SU-DHL-6 (cell line): ENCODE results near the gene SDK1.

Experiments used
- H2AFZ ChIP-seq: fragments of 200-600 bp; sonication (generic); 2 replicates; pipeline ENCODE4 v1.6.1; 2014; ENCODE audit warnings: low read depth, mild to moderate bottlenecking, moderate library complexity, mixed read lengths, antibody characterized with exemption, low read length; ENCODE audit not compliant: severe bottlenecking
- H3F3A ChIP-seq: fragments of 200-600 bp; shearing (Covaris generic); 2 replicates; pipeline ENCODE4 v1.6.0; 2016; ENCODE audit warnings: antibody characterized with exemption, mild to moderate bottlenecking; ENCODE audit not compliant: insufficient read depth
- H3K27ac ChIP-seq: fragments of 200-600 bp; sonication (generic); 2 replicates; pipeline ENCODE4 v1.5.1; 2016; ENCODE audit warnings: low read depth, mild to moderate bottlenecking, low read length, moderate library complexity, mixed read lengths
- H3K27me3 ChIP-seq: fragments of 200-600 bp; sonication (generic), shearing (Covaris generic); 2 replicates; pipeline ENCODE4 v1.6.0; 2014; ENCODE audit warnings: mild to moderate bottlenecking, low read length
- H3K36me3 ChIP-seq: fragments of 200-600 bp; sonication (generic); 2 replicates; pipeline ENCODE4 v1.6.1; 2014; ENCODE audit warnings: mild to moderate bottlenecking, low read length, mixed read lengths
- H3K4me2 ChIP-seq: fragments of 300-600, 200-600 bp; shearing (Covaris generic), sonication (generic); 2 replicates; pipeline ENCODE4 v1.6.0; 2014; ENCODE audit warnings: low read length, low read depth, mild to moderate bottlenecking; ENCODE audit not compliant: poor library complexity, severe bottlenecking
- H3K4me3 ChIP-seq: fragments of 200-600 bp; sonication (generic); 2 replicates; pipeline ENCODE4 v1.5.1; 2014; ENCODE audit warnings: antibody characterized with exemption, low read length, mild to moderate bottlenecking, mixed read lengths; ENCODE audit not compliant: insufficient read depth, poor library complexity, severe bottlenecking
- H3K79me2 ChIP-seq: fragments of 200-600 bp; sonication (generic); 2 replicates; pipeline ENCODE4 v1.6.1; 2014; ENCODE audit warnings: mild to moderate bottlenecking, low read length, moderate library complexity; ENCODE audit not compliant: insufficient read depth
- H3K9ac ChIP-seq: fragments of 200-600 bp; sonication (generic); 2 replicates; pipeline ENCODE4 v1.7.0; 2014; ENCODE audit warnings: mild to moderate bottlenecking, low read length
- H3K9me2 ChIP-seq: fragments of 200-600 bp; sonication (generic); replicated peaks from 2 replicates; pipeline ENCODE4 v1.6.1; 2014; ENCODE audit warnings: low read length; ENCODE audit not compliant: insufficient read depth
- H3K9me3 ChIP-seq: fragments of 200-600 bp; sonication (generic); 2 replicates; pipeline ENCODE4 v1.6.1; 2014; ENCODE audit warnings: low read length, mixed read lengths; ENCODE audit not compliant: insufficient read depth
- H4K20me1 ChIP-seq: fragments of 200-600 bp; sonication (generic); 2 replicates; pipeline ENCODE4 v1.6.1; 2014; ENCODE audit warnings: low read depth, mild to moderate bottlenecking, antibody characterized with exemption, low read length, moderate library complexity, mixed read lengths
- CTCF ChIP-seq: fragments of 200-600 bp; sonication (generic); IDR thresholded peaks from one replicate; pipeline ENCODE4 v1.5.1; 2017; ENCODE audit warnings: antibody characterized with exemption, mild to moderate bottlenecking, low read length, moderate library complexity; ENCODE audit not compliant: insufficient read depth, poor library complexity, severe bottlenecking
- EZH2phosphoT487 ChIP-seq: fragments of 200-600 bp; sonication (generic), shearing (Covaris generic); conservative IDR thresholded peaks from 2 replicates; pipeline ENCODE4 v1.6.1; 2018; ENCODE audit warnings: mild to moderate bottlenecking, antibody characterized with exemption, low read length, moderate library complexity, mixed read lengths

SDK1 gene

DNA sequence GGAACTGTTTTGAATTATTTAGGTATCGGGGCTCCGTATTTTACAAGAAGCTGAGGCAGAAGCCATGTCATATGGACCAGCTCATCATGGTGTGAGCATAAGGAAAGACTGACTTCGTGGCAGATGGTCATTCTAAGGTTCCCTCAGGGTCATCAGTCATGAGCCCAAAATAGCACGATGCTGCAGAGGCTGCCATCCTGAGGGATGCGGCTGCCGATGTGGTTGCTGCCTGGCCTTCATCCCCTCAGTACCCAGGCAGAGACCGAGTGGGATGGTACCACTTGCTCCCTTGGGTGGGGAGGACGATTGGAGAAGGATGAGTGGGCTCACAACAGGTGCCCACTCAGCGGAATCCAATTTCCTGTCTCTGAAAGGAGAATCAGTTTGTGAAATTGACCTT, 490.3 kb downstream of the SDK1 start:
- Histone ChIP-seq H3K9me2 (no peaks in the 10 kb centered on the region), H3K9me3 (no peaks in the 10 kb centered on the region), H3K9ac (no peak overlapping the region), H3F3A (no peaks in the 10 kb centered on the region), H3K4me3 (no peak overlapping the region), H3K36me3 (no peaks in the 10 kb centered on the region), H4K20me1 (no peaks in the 10 kb centered on the region), H3K79me2 (no peaks in the 10 kb centered on the region), H3K4me2 (no peak overlapping the region), H2AFZ (no peak overlapping the region), H3K27ac (no peak overlapping the region), H3K27me3 (no peaks in the 10 kb centered on the region)
- TF ChIP-seq CTCF = no peak
- no peak for TF ChIP-seq EZH2phosphoT487

GRCh38 chr7:3795141-3795540, 494.1 kb downstream of the SDK1 start:
- no peaks in the 10 kb centered on the region for H3K9me2 ChIP-seq
- no peak overlapping the region for H3K4me2 ChIP-seq
- no peak overlapping the region for H2AFZ ChIP-seq
- H3F3A ChIP-seq = no peaks in the 10 kb centered on the region
- H3K27ac ChIP-seq = no peak overlapping the region
- no peaks in the 10 kb centered on the region for H3K27me3 ChIP-seq
- H3K9ac ChIP-seq = no peak overlapping the region
- no peak overlapping the region for H3K4me3 ChIP-seq
- no peaks in the 10 kb centered on the region for H3K36me3 ChIP-seq
- H3K79me2 ChIP-seq = no peaks in the 10 kb centered on the region
- H3K9me3 ChIP-seq = no peaks in the 10 kb centered on the region
- TF ChIP-seq CTCF (no peak), EZH2phosphoT487 (no peak)
- H4K20me1 ChIP-seq = no peaks in the 10 kb centered on the region

DNA sequence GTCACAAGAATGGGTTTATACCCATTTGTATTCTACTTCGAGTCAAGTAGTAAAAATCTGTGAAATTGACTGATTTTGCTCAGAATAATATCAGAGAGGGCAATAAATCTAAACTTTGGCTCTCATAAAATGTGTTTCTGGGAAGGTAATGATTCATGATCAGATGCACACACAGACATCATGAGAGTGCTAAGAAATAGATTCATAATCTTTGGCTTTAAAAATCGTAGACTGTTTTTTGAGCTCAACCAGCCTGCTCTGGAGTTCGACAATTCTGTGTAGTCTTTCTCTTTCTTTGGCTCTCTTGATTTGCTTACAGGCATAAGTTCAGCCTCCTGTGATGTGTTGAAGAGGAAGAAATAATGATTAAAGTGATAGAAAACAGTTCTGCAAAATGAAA, 494.7 kb downstream of the SDK1 start:
- TF ChIP-seq CTCF (no peak), EZH2phosphoT487 (no peak)
- H3K9me3 ChIP-seq = no peaks in the 10 kb centered on the region
- H4K20me1 ChIP-seq = no peaks in the 10 kb centered on the region
- no peak overlapping the region for H3K9ac ChIP-seq
- H3K27ac ChIP-seq = no peak overlapping the region
- H3K4me3 ChIP-seq = no peak overlapping the region
- no peaks in the 10 kb centered on the region for H3F3A ChIP-seq
- no peaks in the 10 kb centered on the region for H3K9me2 ChIP-seq
- no peak overlapping the region for H3K4me2 ChIP-seq
- no peaks in the 10 kb centered on the region for H3K36me3 ChIP-seq
- H3K79me2 ChIP-seq = no peaks in the 10 kb centered on the region
- H3K27me3 ChIP-seq = no peaks in the 10 kb centered on the region
- H2AFZ ChIP-seq = no peak overlapping the region

DNA sequence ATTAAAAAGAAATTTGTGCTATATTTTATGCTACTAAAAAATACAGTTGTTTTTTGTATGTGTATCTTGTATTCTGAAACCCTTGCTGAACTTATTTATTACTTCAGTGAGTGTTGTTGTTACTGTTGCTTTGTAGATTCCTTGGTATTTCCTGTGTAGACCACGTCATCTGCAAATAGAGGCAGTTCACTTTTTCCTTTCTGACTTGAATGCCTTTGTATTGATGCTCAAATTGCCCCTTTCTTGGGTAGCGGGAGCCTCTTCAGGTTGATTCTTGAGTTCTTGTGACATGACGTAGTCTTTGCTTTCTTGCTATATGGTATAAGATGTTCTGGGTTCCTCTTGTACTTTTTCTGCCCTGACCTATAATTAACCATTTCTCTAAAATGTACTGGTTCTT, 504.1 kb downstream of the SDK1 start:
- Histone ChIP-seq H3K9me3 (no peaks in the 10 kb centered on the region), H3K9ac (no peak overlapping the region), H3K4me3 (no peak overlapping the region), H3K27me3 (no peaks in the 10 kb centered on the region), H4K20me1 (no peaks in the 10 kb centered on the region), H3K36me3 (no peaks in the 10 kb centered on the region), H3F3A (no peaks in the 10 kb centered on the region), H3K79me2 (no peaks in the 10 kb centered on the region), H3K27ac (no peak overlapping the region), H2AFZ (no peak overlapping the region), H3K4me2 (no peak overlapping the region), H3K9me2 (no peaks in the 10 kb centered on the region)
- TF ChIP-seq EZH2phosphoT487 (no peak), CTCF (no peak)
